GM19351 (cell line): ENCODE measurements around the gene NAALADL2.

ENCODE experiments used
- ATAC-seq: cut with Tn5 transposase; IDR thresholded peaks from one replicate; pipeline ENCODE4 v1.9.1; 2021; ENCODE audit warnings: mild to moderate bottlenecking, moderate library complexity; ENCODE audit not compliant: unreplicated experiment

Gene NAALADL2

GRCh38 chr3:174959556-174960065 lies 100.5 kb downstream of the NAALADL2 start:
- ATAC-seq = no peak

DNA sequence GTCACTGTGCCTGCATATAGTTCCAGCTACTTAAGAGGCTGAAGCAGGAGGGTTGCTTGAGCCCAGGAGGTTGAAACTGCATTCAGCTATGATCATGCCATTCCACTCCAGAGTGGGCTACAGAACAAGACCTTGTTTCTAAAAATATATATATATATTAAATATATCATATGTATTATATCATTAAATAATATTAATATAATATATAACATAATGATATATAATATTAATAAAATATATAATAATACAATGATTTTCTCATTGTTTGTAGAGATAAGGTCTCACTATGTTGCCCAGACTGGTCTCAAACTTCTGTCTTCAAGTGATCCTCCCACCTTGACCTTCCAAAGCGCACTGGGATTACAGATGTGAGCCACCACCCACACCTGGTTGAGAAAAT lies 101.8 kb downstream of the NAALADL2 start:
- no peak for ATAC-seq

DNA sequence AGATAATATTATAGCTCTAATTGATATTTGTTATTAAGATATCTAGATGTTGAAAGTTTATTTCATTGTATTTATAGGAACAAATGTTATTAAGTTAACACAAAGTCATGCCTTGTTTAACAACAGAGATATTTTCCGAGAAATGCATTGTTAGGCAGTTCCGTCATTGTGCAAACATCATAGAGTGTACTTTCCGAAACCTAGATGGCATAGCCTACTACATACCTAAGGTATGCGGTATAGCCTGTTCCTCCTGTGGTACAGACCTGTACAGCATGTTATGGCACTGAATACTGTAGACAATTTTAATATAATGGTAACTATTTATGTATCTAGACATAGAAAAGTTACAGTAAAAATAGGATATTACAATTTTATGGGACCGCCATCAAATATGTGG lies 114.3 kb downstream of the NAALADL2 start:
- no peak for ATAC-seq

- no peak for ATAC-seq
Measured at GRCh38 chr3:174986685-174987084, 127.6 kb downstream of the NAALADL2 start.

GRCh38 chr3:175001091-175001490 lies 142.0 kb downstream of the NAALADL2 start:
- no peak for ATAC-seq

DNA sequence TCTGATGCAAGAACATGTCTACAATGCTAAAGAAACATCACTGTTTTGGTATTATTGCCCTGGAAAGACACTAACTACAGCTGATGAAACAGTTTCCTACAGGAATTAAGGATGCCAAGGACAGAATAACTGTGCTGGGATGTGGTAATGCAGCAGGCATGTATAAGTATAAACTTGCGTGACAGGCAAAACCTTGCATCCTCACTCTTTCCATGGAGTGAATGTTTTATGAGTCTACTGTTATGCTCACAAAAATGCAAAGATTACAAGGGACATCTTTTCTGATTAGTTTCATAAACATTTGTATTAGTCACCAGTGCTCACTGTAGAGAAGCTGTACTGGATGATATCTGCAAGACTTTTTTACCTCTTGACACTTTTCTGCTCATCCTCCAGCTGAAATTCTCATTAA lies 143.6 kb downstream of the NAALADL2 start:
- ATAC-seq = no peak

- no peak for ATAC-seq
Measured at GRCh38 chr3:175003590-175003989, 144.5 kb downstream of the NAALADL2 start.

- no peak for ATAC-seq
Measured at GRCh38 chr3:175005193-175005592, 146.1 kb downstream of the NAALADL2 start.

GRCh38 chr3:175005881-175006280 lies 146.7 kb downstream of the NAALADL2 start:
- ATAC-seq = no peak

DNA sequence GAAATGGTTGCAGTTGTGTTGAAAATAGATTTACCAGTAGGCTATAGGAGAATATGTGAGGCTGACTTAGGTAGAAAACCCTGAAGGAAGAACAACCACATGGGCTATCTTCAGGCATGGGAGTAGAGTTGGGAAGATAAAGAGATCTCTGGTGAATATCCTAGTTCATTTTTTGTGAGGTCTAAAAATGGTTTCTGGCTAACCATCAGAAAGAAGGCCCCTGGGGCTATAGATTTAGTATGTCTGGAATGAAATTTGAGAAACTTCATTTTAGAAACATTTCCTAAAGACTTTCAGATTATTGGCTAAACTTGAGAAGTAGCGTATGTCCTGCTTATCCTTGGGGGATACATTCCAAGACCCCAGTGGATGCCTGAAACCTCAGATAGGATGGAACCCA lies 148.2 kb downstream of the NAALADL2 start:
- no peak for ATAC-seq

DNA sequence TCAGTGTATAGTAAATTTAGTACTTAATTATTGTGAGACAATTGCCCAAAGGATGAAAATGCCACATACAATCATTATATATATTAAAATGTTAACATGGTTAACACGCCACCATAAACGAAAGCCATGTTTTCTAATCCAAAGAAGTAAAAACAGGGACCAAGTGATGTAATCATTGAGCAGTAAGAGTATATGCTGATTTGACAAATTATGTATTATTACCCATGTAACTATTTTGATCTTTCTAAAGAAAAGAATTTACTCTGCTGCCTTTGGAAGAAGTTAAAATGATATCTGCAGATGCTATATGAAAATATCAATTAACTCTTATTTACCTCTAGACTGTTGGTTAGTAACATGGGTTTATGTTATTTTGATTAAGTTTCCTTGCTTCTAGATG lies 150.2 kb downstream of the NAALADL2 start:
- ATAC-seq = no peak

DNA sequence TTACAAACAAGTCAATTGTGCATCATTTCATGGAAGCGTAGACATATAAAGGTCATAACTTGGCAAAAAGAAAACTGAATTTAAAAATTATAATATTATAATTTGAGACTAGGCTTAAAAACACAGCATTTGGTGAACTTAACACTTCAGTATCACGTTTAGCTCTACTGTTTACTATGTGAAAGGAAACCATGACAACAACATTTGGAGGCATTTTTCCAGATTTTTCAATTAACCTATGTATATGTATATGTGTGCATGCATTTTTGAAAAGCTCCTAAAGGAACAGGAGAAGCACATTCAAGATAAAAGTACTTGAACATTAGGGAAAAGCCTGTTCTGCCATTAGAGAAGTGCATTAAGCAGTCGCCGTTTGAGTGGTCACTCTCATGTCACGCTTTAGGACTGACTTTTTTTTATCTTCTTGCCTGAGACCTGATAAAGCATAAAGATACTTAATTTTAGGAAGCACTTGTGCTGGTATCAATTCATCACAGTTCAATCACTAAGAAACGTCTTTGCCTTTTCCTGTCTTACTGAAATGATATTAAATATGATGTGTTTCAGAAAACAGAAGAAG lies 156.0 kb downstream of the NAALADL2 start:
- no peak for ATAC-seq

GRCh38 chr3:175018946-175019727 lies 160.0 kb downstream of the NAALADL2 start:
- no peak for ATAC-seq

GRCh38 chr3:175020101-175020500 lies 161.0 kb downstream of the NAALADL2 start:
- no peak for ATAC-seq

DNA sequence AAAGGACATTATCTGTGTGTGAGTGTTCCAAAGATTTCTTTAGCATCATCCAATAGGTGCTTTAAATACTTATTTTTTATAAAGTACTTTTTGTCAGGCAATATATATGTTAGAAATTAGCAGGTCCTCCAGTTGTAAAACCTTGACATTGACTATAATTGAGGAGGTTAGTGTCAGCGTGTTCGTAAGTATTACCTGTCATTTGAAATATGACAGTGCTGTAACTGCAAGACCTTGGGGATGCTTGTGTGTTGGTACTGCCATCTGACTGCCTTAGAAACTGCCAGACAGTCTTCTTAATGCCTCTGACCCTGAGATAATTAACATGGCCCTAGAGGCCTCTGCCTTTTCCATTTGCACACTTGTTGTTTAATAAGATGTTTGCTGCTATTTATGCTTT lies 170.7 kb downstream of the NAALADL2 start:
- no peak for ATAC-seq

DNA sequence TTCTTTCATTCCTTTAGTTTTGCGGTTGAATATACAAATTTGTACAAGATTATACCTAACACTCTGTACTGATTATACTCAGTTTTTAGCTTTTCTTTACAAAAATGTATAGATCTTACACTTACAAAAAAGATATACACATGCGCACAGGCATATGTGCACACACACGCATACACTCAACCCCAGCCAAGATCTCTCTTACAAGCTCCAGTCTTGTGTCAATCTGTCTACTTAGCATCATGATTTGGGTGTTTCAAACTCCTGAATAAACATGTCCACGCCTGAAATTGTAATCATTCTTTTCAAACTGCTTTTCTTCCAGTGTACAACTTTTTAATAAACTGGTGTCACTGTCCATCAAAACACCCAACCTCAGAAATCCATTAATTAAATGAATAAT lies 180.7 kb downstream of the NAALADL2 start:
- no peak for ATAC-seq

- no peak for ATAC-seq
Measured at GRCh38 chr3:175041369-175041768, 182.2 kb downstream of the NAALADL2 start.

- no peak for ATAC-seq
Measured at GRCh38 chr3:175046601-175047000, 187.5 kb downstream of the NAALADL2 start.

DNA sequence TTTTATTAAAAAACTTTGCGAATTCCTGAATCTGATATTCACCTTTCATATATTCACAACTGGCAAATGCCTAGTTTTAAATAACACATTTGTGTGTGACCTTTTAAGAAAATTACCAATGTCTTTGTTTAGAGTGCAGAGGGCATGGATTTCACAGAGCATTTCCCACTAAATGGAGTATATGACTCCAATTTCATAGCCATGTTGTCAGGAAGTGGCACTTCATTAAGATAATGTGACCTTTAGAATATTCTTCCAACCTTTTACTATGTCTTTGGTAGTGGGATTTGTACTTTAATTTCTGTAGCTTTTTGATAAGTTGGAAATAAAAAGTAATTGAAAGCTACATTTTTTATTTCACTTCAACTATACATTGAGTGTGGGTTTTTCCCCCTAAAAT lies 188.7 kb downstream of the NAALADL2 start:
- no peak for ATAC-seq

GRCh38 chr3:175057401-175057800 lies 198.3 kb downstream of the NAALADL2 start:
- ATAC-seq = no peak

DNA sequence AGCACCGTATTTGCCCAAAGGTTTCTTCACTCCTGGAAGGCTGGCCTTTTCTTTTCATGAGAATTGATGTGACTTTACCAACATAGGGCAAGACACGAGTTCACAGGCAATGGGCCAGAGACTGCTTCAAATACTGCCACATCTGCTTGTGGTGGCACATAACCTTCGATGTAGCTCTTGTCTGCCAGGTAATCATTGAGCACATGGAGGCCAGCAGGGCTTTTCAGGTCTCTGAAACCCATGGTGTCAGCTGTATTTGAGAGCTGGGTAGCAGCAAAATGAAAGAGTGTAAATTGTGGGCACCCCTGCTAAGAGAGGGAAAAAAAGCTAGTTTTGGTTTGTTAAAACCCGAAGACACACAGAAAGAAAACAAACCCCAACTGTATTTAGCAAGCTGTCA lies 200.7 kb downstream of the NAALADL2 start:
- ATAC-seq = no peak

GRCh38 chr3:175065497-175065896 lies 206.4 kb downstream of the NAALADL2 start:
- no peak for ATAC-seq
